CD4-positive, alpha-beta T cell treated with Interferon alpha-2 for 1 hour (primary cell): Measurements from ENCODE around the gene DPP6.

Source experiments
- DNase-seq, 2 donors: peaks; one replicate each; pipeline ENCODE4 v3.0.0-alpha.2; 2020 to 2022

The DPP6 gene

DNA sequence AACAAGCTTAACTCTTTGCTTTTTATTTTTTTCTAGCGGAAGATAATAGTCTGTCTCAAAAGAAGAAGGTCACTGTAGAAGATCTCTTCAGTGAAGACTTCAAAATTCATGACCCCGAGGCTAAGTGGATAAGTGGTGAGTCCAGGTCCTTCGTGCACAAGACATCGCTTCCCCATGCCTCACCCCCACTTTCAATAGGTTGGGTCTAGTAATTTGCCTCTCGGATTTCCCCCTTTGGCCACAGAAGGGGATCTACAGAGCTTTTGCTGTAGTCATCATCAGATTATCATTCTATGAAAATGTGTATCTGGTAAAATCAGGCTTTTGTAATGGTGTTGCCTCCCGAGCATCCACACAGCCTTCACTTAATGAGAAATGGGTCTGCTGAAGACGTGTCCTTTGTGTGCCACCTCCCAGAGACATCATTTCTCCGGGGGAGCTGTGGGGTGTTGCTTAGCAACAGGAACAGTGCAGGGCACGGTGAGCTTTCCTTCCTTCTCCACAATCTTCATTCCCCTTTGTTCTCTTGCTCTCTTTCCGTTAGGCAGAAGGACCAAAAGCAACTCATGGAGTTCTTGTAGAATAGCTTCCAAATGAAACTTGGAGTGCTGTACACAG is 422.8 kb downstream of the DPP6 start:
- no peak for DNase-seq

GRCh38 chr7:154475864-154476263 is 423.7 kb downstream of the DPP6 start:
- no peak for DNase-seq

GRCh38 chr7:154480817-154481216 is 428.6 kb downstream of the DPP6 start:
- no peak for DNase-seq

DNA sequence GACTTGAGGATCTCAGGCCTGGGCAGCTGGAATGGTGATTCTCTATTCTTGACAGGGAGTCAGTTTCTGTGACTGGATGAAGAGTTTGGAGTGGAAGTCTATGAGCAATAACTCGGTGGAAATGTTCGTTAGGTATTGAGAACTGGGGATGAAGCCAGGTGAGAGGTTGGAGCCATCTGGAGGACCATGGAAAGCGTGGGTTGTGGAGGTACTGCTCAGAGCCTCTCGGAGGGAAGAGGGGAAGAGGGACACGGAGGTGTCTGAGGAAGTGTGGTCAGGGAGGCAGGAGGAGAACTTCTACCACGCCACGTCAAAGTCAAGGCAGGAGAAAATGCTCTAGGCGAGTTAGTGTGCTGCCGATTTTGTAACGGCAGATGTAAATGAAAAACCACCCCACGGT is 430.7 kb downstream of the DPP6 start:
- DNase-seq: no peak

DNA sequence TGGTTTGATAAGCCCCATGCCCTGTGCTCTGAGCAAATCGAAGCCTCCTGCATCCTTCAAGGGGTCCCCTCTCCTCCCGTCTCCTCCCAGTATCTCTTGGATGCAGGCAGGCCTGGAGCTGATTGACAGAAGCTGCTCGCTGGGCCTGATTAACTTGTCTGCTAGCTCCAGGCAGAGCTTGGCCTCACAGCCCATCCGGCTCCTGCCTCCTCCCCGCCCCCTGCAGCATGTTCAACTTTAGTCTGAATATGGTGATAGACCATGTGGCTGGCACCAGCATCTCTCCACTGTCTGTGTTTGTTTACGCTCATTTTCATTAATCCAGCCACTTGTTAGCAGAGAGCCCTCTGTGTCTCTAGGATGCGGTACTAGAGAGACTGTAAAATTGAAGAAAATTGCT is 432.2 kb downstream of the DPP6 start:
- no peak for DNase-seq

GRCh38 chr7:154484943-154485342 is 432.7 kb downstream of the DPP6 start:
- DNase-seq: no peak

DNA sequence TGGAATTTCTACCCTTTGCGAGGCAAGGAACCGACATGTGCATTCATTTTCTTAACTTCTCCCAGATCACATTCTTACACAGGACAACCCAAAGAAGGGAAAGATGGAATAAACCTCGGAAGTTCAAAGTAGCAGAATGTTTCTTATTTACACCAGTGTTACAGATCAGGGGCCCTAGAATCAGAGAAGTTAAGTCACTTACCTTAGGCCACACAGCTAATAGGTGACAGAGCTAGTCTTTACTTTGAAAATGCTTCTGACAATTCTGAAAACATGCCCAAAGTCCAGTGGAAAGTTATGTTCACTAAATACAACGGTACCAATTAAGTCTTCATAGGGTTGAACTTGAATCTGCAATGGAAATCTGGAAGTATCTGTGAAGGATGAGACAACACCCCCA is 437.7 kb downstream of the DPP6 start:
- DNase-seq: no peak

DNA sequence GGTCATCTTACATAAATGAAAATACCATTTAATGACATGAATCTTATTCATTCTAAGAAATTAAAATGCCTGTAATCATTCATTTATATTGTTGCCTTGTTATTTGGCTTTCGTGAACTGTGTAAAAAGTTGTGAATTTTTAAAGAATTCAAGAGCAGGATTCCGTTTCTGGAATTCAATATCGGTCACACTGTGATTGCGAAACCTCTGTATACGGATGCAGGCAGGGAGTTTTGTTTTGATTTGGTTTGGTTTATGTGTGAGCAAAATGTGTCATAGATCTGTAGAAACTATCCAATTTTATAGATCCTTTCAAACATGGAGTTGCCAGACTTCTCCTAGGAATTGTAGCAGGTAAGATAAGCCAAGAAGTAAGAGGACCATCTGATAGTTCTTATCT is 441.4 kb downstream of the DPP6 start:
- no peak for DNase-seq

GRCh38 chr7:154497751-154498150 is 445.6 kb downstream of the DPP6 start:
- no peak for DNase-seq

DNA sequence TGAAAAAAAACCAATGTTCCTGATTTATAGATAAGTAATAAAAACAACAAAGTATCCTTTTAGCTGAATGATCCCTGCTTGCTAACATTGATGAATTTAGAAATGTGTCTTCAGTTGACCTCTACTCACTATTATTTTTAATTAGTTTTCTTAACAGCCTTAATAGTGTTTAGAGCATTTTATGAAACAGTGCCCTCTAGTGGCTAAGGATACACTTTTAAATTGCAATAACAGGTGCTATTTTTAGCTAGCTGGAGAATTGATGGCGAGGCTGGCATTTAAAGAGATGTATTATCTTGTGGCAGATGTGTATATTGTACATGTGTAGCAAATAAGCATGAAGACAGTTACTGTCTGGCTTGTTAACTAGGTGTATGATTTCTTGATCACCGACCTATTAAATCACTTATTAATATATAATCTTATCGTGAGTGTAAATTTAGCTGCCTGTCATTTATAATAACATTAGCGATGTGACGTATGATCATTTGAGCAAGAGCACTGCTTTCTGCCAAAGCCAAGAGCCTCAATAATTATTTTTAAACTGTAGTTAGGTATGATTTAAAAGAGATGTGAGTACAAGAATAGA is 451.9 kb downstream of the DPP6 start:
- peak in 1 of 2 donors; percentile 28 for DNase-seq

GRCh38 chr7:154504918-154505317 is 452.7 kb downstream of the DPP6 start:
- no peak for DNase-seq

- no peak for DNase-seq
Measured at GRCh38 chr7:154505362-154505761, 453.2 kb downstream of the DPP6 start.

GRCh38 chr7:154509192-154509591 is 457.0 kb downstream of the DPP6 start:
- no peak for DNase-seq

DNA sequence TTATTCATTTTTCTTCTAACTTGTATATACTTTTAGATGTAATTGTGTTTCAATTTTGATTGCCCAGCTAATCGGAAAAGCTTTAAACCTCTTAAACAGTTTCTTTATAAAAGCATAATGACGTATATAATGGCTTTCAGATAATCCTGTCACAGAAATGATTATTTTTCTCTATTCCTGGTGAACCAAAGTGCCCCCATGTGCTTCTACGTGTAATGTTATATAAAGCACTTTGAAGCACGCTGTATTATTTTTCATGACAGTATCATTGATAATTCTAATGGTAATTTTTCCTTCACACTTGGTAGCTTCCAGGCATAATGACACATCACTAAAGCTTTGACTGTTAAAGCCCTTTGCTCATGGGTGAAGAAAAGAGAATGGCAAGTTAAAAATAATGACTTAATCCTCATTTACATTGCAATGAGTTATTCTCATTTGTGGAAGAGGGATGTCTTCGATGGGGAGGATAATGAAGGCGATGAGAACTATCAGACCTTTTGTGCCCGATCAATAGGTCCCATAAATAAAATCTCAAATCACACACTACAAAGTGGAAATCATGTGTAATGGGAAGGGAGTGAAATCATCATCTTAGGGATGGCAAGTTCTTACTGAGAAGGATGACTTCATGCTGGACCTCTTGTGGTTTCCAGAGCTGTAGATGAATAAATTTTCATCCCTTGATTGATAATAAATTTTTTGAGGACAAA is 460.1 kb downstream of the DPP6 start:
- no peak for DNase-seq

DNA sequence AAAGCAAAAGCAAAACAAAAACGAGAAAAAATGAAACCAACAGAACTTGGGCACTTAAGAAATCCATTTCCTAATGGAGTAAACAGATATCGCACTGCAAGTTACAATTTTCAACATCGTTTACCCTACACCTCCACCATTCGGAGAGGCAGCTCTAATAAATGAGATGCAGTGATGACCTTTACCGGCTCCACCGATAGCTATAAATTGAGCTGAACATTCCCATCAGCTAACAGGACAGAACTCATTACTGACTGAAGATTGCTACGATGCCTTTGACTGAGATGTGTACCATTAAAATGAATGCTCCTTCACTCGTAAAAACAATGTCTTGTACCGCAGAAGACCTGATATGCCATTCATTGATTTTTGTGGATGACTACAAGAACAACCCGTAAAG is 465.6 kb downstream of the DPP6 start:
- no peak for DNase-seq

GRCh38 chr7:154519229-154519628 is 467.0 kb downstream of the DPP6 start:
- no peak for DNase-seq

DNA sequence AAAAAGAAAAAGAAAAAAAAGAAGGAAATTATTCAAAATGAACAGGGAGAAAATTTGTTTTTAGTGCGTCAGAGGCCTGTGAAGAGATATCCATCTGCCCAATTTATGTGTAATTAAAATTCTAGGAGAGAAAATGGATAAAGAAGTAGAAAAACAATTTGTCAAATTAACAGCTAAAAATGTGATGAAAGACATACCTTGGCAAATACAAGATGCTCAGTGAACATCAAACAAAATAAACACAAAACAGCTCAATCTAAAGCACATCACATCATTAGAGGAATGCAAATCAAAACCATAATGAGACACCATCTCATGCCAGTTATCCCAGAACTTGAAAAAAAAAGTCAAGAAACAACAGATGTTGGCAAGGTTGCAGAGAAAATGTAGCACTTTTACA is 477.9 kb downstream of the DPP6 start:
- no peak for DNase-seq

DNA sequence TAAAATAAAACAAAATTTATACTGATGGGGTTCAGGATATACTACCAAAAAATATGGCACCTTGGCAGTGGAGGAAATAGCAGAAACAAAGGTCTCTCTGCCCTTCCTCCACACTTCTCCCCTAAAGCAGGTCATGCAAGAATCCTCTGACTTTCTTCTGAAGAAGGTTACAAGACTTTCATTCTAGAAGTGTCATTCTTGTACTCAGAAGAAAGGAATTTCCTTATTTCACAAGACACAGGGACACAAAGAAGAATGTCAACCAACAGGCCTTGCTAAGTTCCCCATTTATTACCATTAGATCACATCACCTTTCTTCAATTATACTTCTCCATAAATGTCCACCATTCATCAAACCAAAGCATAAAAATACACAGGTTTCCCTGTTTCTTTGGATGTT is 480.6 kb downstream of the DPP6 start:
- DNase-seq: no peak

GRCh38 chr7:154540596-154540995 is 488.4 kb downstream of the DPP6 start:
- no peak for DNase-seq

- DNase-seq: no peak
Measured at GRCh38 chr7:154541606-154542005, 489.4 kb downstream of the DPP6 start.

DNA sequence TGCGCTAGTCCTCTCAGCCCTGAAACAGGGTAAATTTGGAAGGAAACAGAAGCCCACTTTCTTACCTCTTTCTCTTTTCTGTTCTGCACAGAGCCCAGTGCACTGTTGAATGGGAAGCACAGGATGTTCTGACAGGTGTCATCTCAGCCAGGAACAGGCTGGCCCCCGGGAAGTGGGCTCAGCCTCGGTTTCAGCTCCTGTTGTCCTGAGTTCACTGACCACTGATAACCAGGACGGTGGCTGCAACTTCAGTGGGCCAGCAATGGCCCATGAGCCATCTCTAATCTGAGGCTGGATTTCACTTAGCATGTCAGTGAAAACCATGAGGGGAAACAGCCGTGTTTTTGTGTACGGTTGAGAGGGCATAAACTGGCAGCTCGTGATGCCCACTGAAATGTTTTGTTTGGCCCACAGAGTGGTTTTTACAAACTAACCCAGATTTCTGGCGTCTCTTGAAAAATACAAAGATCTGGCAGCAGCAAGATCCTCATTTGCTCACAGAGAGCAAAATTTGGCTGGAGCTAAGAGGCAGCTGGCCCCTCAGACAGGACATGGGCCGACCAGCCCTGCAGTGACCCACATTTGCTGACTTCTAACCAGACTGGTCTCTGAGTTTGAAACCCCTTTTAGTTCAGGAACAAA is 494.9 kb downstream of the DPP6 start:
- no peak for DNase-seq

GRCh38 chr7:154553711-154554265 is 501.6 kb downstream of the DPP6 start:
- no peak for DNase-seq

GRCh38 chr7:154559454-154559853 is 507.3 kb downstream of the DPP6 start:
- no peak for DNase-seq

- DNase-seq: no peak
Measured at GRCh38 chr7:154564676-154565075, 512.5 kb downstream of the DPP6 start.
